NCI-H82 treated with DMSO at 0.1 percent for 48 hours (cell line): Measurements from ENCODE around the gene TARBP2.

Experiments used
- DNase-seq: peaks from one replicate; lab custom pipeline; 2025; ENCODE audit not compliant: unreplicated experiment; lab: John Stamatoyannopoulos, UW

The TARBP2 gene, protein sequence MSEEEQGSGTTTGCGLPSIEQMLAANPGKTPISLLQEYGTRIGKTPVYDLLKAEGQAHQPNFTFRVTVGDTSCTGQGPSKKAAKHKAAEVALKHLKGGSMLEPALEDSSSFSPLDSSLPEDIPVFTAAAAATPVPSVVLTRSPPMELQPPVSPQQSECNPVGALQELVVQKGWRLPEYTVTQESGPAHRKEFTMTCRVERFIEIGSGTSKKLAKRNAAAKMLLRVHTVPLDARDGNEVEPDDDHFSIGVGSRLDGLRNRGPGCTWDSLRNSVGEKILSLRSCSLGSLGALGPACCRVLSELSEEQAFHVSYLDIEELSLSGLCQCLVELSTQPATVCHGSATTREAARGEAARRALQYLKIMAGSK

GRCh38 chr12:53500776-53501614 is at the start of gene TARBP2:
TSS of gene TARBP2 (plus strand) at chr12:53501283. CDS start at chr12:53501409, 126 bp downstream.
- peak; percentile 99 for DNase-seq

GRCh38 chr12:53451661-53452158 is 49.4 kb upstream of the TARBP2 start, which contains the start of gene PCBP2:
TSS of gene PCBP2 (plus strand) at chr12:53452102. CDS start at chr12:53454801, 2,699 bp downstream.
- peak; percentile 99 for DNase-seq

DNA sequence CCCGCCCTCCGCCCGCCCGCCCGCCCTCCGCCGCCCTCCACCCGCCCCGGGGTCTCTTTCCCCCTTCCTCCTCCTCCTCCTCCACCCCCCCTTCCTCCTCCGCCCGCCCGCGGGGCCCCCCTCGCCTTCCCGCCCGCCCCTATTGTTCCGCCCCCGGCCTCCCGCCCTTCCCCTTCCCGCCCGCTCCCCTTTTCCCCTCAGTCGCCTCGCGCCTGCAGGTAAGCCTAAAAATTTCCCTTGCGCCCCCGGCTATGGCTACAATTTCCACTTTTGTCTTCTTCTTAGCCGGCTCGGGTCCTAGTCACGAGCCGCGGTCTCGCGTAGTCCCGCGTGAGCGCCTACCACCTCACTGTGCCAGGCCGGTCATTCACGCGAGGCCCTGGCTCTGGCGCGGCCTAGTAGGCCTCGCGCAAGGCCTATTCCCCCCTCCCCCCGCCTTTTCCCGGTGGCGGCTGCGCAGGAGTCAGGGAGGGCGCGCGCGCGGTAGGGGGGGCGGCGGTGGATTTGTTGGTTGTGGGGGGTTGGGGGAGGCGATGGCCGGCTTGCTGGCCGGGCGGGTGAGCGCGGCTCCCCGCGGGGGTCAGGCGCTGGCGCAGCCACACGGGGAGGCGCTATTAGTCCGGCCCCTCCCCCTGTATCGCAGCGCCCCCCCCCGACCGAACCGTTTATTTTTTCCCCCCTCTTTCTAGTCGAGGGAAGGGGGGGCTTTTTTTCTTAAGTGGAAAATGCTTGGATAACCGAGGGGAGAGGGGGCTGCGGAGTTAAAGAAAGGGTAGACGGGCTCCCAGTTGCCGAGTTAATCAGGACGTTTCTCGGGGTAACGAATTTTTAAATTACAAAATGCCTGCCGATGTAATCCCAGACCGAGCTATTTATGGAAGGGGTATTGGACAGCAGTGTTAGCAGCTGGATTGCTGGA is 48.7 kb upstream of the TARBP2 start:
- peak; percentile 18 for DNase-seq

GRCh38 chr12:53453953-53454640 is 47.0 kb upstream of the TARBP2 start:
- no peak for DNase-seq

- DNase-seq: peak; percentile 72
Measured at GRCh38 chr12:53454707-53455106, 46.4 kb upstream of the TARBP2 start.

DNA sequence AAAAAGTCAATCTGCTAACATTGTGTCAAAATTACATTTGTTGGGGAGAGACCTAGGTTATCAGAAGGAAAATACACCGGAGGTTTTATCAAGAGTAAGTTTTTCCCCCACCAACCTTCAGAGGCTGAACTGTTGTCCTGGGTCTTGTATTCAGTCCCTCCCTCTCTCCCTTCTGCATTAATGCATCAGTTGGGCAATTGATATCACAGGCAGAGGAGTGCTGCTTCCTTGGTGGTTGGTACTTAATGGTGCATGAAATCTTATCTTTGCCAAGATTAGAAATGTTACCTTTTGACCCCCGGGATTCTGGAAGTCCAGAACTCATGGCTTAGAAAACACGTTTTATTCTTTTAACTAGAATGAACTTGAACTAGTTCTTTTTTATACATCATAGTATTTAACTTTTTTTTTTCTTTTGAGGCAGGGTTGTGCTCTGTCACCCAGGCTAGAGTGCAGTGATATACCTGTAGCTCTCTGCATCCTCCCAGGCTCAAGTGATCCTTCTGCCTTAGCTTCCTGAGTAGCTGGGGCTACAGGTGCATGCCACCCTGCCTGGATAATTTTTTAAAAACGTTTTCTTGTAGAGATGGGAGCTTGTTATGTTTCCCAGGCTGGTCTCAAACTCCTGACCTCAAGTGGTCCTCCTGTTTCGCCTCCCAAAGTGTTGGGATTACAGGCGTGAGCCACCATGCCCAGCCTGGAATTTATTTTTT is 44.3 kb upstream of the TARBP2 start:
- DNase-seq: no peak

- no peak for DNase-seq
Measured at GRCh38 chr12:53459097-53459496, 42.0 kb upstream of the TARBP2 start.

GRCh38 chr12:53461059-53461458 is 40.0 kb upstream of the TARBP2 start:
- no peak for DNase-seq

- DNase-seq: no peak
Measured at GRCh38 chr12:53461591-53461990, 39.5 kb upstream of the TARBP2 start.

DNA sequence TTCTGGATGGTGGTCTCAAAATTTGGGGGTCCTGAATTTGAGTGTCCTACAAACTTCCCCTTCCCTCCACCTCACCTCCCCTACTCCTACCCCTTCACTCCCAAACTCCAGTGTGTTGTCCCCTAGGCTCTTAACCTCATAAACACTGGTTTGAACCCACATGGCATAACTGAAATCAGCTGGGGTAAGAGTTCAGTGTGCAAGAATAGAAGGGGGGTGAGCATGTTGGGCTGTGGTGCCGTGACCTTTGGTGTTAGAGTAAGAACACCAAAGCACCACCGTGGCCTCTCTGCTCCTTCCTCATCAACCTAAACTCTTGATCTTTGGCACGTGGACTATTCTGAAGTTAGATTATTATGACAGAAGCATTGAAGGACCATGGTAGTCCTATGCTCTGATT is 38.1 kb upstream of the TARBP2 start:
- no peak for DNase-seq

DNA sequence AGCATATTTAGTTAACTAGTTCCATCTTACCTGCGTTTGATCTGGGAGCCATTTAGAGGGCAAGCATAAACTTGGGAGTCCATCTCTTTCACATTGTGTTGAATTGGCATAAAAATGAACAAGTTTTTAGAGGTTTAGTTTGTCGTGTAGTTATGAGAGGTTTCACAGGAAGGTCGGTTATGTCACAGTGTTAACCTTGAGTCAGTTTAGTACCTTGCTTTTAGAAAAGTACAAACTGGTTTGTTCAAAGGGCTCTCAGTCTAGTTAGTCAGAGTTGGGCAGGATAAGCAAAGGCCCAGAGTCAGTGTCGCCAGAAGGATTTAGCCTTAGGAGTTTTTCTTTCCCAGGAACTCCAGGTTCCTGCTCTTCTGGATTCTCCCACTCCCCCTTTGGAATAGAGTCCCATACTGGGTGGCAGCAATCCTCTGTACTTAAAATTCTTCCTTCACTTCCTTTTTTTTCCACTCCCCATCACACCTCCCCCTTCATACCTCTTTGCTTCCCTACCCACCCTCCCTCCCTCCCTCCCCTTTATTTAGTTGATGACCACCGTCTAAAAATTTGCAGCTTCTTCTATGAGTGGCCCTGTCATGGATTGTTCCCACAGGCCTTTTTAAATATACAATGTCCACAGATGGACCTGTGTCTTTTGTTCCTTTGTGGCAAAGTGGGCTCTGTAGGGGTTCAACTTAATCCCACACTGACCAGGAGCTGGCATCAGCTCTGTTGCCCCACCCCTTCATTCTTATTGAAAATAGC is 37.1 kb upstream of the TARBP2 start:
- no peak for DNase-seq

DNA sequence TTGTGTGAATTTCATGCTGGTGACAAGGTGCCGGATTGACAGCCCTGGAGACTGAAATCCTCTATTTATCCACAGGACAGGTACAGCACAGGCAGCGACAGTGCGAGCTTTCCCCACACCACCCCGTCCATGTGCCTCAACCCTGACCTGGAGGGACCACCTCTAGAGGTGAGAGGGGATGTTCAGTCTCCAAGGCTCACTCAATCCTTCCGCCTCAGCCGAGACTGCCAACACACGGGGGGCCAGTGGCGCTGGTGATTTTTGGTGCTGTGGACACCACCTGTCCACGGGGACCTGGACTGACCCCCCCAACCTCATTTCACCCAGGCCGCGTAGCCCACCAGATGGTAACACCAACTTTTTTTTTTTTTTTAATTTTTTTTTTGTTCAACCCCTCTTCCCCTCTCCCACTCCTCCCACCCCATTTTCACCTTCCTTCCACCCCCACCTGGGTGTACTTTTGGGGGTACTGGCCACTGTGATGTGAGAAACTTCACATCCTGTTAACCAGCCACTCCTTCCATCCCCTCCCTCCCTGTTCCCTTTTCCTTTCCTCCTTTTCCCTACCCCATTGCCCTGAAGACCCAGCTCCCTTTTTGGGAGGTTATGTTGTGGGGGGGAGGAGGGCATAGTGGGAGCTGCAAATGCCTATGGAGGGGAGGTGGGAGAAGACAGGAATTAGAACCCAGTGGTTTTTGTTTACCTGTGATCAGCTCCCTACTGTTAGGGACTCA is 36.2 kb upstream of the TARBP2 start:
- DNase-seq: no peak

- no peak for DNase-seq
Measured at GRCh38 chr12:53465679-53466078, 35.4 kb upstream of the TARBP2 start.

DNA sequence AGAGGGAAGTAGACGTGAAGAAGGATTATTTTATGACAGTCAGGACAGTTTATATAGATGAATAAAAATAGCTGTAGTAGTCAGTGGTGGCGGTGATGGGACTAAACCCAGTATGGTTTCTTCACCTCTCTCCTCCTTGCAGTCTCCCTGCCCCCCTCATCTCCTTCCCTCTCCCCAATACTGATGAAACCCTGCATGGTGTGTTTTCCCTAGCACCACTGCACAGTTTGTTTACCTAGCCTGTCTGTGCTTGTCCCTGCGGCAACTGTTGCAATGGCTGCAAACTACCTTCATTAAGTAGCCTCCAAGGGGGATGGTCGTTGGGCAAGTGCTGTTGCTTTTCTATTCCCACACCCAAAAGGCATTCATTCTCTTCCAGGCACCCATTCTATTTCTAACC is 34.4 kb upstream of the TARBP2 start:
- no peak for DNase-seq

- no peak for DNase-seq
Measured at GRCh38 chr12:53467082-53467481, 34.0 kb upstream of the TARBP2 start.

GRCh38 chr12:53467880-53468279 is 33.2 kb upstream of the TARBP2 start:
- DNase-seq: no peak

DNA sequence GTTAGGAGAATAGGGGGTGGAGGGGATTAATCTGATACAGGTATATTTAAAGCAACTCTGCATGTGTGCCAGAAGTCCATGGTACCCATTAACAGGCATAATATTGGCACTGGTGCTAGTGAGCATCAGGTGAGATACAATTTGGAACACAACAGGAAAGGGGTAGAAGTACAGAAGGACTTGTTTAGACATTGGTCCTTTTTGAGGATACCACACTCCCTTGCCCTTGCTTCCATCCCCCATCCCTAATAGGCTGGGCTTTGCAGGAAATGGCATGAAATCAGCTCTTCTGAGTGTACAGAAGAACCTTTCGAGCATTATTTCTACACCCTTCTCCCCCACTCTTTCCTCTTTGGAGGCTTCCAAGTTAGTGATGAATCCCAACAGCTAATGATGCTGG is 32.8 kb upstream of the TARBP2 start:
- no peak for DNase-seq

- DNase-seq: no peak
Measured at GRCh38 chr12:53472056-53472582, 29.0 kb upstream of the TARBP2 start.
